Measurements from ENCODE around the gene RBM24. TPM values are rescaled to one million over a fixed set of nuclear protein-coding genes. Genes with fewer than 3 reads are reported as not detected.

The RBM24 gene
- total and polyA plus RNA-seq, 7 donors = 135 to 248 (median 215) TPM

GRCh38 chr6:17280552-17281090 lies 540 bp upstream of the RBM24 start:
- intact Hi-C loops (cut with DNase I) = loop anchor here (1.0 to 10.0 kb wide), 4 partner anchors 111 to 194 kb away; partner anchors contain the start of gene CAP2 (in 2 of the 2)
- peak; percentile 78 to 84 (median 81) for ATAC-seq
- H3K4me3 ChIP-seq = peak overlapping the region; percentile 93

DNA sequence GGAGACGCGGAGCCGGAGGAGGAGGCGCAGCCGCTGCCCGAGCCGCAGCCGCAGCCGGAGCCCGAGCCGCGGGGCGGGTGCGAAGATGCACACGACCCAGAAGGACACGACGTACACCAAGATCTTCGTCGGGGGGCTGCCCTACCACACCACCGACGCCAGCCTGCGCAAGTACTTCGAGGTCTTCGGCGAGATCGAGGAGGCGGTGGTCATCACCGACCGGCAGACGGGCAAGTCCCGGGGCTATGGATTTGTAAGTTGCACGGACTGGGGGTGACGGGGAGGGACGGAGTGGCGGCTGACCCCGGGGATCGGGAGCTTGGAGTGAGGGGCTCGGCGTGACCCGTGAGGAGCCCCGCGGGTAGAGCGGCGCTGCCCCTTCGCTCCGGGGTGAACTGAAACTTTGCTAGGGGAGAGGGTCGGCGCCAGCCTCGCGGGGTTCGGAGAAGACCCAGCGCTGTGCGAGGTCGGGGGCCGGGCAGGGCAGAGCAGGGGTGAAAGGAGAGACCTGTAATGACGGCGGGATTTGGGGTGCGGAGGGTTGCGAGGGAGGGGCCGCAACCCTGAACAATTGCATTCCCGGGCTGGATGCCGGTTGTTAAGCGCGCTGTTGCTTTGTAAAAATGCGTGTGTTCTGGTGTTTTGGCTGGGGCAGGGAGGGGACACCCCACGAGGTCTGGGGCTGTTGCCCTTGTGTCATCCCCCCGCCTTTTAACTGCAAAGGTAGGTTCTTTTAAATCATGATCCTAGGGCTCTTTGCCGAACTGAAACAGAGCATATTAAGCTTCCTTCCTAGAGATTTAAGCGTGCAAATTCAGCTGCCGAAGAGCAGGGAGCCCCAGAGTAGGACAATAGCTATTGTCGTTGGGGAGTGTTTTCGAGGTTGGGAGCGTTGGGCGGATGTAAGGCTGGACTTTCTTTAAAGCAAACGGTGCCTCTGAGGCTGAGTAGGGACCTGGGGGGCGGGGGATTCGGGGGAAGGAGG lies 628 bp downstream of the RBM24 start:
- DNase-seq (no peak), ATAC-seq (peak in 1 of 4 donors; percentile 7)
- H3K4me1 ChIP-seq = peaks cover 13% of the 10 kb centered on the region
- no peak for TF ChIP-seq CTCF (IDR thresholded peaks at IDR 0.05)
- H3K4me3 ChIP-seq = peak overlapping the region; percentile 93
- 1% methylated on average over 66 to 77 of the region's 77 CpGs for WGBS, 3 donors
- no peaks in the 10 kb centered on the region for H3K9me3 ChIP-seq
- intact Hi-C loops (cut with DNase I) = loop anchor here (2.0 to 10.0 kb wide), 3 partner anchors 111 to 193 kb away; partner anchors contain the start of gene CAP2 (in 2 of the 2)
- H3K36me3 ChIP-seq (ENCODE audit: insufficient read depth in 1 of 2, low read depth in 1 of 2) = peaks cover 0 to 51% of the 10 kb centered on the region in 2 donors
- H3K27ac ChIP-seq = peak overlapping the region; percentile 98
- no peaks in the 10 kb centered on the region for H3K27me3 ChIP-seq (ENCODE audit: insufficient read depth in 3 of 3, low read length in 2 of 3)

More at GRCh38 chr6:17280552-17281090, 540 bp upstream of the RBM24 start:
- H3K36me3 ChIP-seq (ENCODE audit: insufficient read depth in 1 of 2, low read depth in 1 of 2) = peaks cover 0 to 40% of the 10 kb centered on the region in 2 donors
- 1 to 3% (median 2%) methylated on average over 24 to 53 of the region's 55 CpGs for WGBS, 3 donors
- H3K27ac ChIP-seq = peak overlapping the region; percentile 98
- peaks cover 13% of the 10 kb centered on the region for H3K4me1 ChIP-seq
- DNase-seq = peak; percentile 79 to 91
- H3K27me3 ChIP-seq (ENCODE audit: insufficient read depth in 3 of 3, low read length in 2 of 3) = no peaks in the 10 kb centered on the region
- H3K9me3 ChIP-seq = no peaks in the 10 kb centered on the region
- TF ChIP-seq CTCF (IDR thresholded peaks at IDR 0.05) = peak; percentile 22

DNA sequence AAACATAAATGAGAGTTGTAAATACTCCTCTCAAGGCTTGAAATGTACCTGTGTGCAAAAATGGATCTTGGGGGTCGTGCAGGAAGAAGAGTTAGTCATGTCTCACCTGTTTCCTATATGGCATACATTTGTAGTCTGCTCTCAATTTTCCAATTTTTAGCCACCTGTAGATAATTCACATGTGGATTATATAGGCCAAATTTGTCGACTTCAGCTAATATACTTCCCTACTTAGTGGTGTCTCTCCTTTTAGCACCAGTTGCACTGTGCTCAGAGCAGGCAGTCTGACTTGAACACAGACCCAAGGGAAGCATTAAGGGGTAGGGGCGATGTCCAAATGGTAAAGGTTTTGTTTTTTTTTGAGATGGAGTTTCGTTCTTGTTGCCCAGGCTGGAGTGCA lies 1.9 kb downstream of the RBM24 start:
- Histone ChIP-seq H3K4me3 (peak overlapping the region; percentile 93), H3K4me1 (peaks cover 9% of the 10 kb centered on the region), H3K27me3 (ENCODE audit: insufficient read depth in 3 of 3, low read length in 2 of 3) (no peaks in the 10 kb centered on the region), H3K9me3 (no peaks in the 10 kb centered on the region), H3K27ac (peak overlapping the region; percentile 98), H3K36me3 (ENCODE audit: insufficient read depth in 1 of 2, low read depth in 1 of 2) (peaks cover 0 to 57% of the 10 kb centered on the region in 2 donors)
- no peak for TF ChIP-seq CTCF (IDR thresholded peaks at IDR 0.05)
- no peak for ATAC-seq
- WGBS, 3 donors = 32 to 48% (median 41%) methylated on average over 4 of the region's 4 CpGs
- intact Hi-C loops (cut with DNase I) = loop anchor here in 1 of 2 donors (10.0 kb wide), 2 partner anchors 112 to 192 kb away; partner anchors contain the start of gene CAP2
- DNase-seq = no peak

- H3K27ac ChIP-seq = peak overlapping the region; percentile 98
- H3K36me3 ChIP-seq (ENCODE audit: insufficient read depth in 1 of 2, low read depth in 1 of 2) = peaks cover 0 to 59% of the 10 kb centered on the region in 2 donors
- no peaks in the 10 kb centered on the region for H3K27me3 ChIP-seq (ENCODE audit: insufficient read depth in 3 of 3, low read length in 2 of 3)
- no peaks in the 10 kb centered on the region for H3K9me3 ChIP-seq
- intact Hi-C loops (cut with DNase I) = loop anchor here (5.0 to 10.0 kb wide), 3 partner anchors 105 to 185 kb away; partner anchors contain the start of gene CAP2 (in 1 of the 2)
- peak overlapping the region; percentile 93 for H3K4me3 ChIP-seq
- no peak for TF ChIP-seq CTCF (IDR thresholded peaks at IDR 0.05)
- peak; percentile 81 to 92 for DNase-seq
- 21 to 29% (median 22%) methylated on average over 13 of the region's 13 CpGs for WGBS, 3 donors
- peak; percentile 83 to 89 (median 87) for ATAC-seq
- peaks cover 26% of the 10 kb centered on the region for H3K4me1 ChIP-seq
Observed at GRCh38 chr6:17289630-17290061, 8.5 kb downstream of the RBM24 start.

All from psoas muscle (tissue), 8 donors.